CD4-positive, alpha-beta T cell treated with Interleukin-21 for 1 hour (primary cell): ENCODE measurements around the gene KRTAP23-1.

ENCODE experiments used
- DNase-seq: peaks from one replicate; pipeline ENCODE4 v3.0.0-alpha.2; 2020

KRTAP23-1 gene

GRCh38 chr21:30305136-30305535, 43.3 kb downstream of the KRTAP23-1 start:
- DNase-seq = no peak
